Activated CD4-positive, alpha-beta memory T cell treated with anti-CD3 and anti-CD28 coated beads, Interleukin-2, amount 10 ng/mL, durations not matched to agents 7 days and 5 days (primary cell): ENCODE results near the gene C2. TPM values are rescaled to one million over a fixed set of nuclear protein-coding genes. Genes with fewer than 3 reads are reported as not detected.

Experiments used
- CTCF ChIA-PET: fragments of 350-600 bp; sonication (Branson Sonifier 250); formaldehyde crosslinking; loops from one replicate; lab custom pipeline; 2021; ENCODE audit warnings: antibody characterized with exemption, inconsistent platforms; lab: Charles Lee
- POLR2A ChIA-PET: fragments of 350-600 bp; sonication (Branson Sonifier 250); formaldehyde crosslinking; loops from one replicate; lab custom pipeline; 2021; ENCODE audit warnings: antibody characterized with exemption; lab: Charles Lee
- DNase-seq: peaks from one replicate; pipeline ENCODE4 v3.0.0-alpha.2; 2020
- H3K27ac Mint-ChIP-seq: one replicate; pipeline ENCODE4 v1.8.0; 2021; ENCODE audit warnings: mild to moderate bottlenecking, mixed read lengths
- H3K27me3 Mint-ChIP-seq: one replicate; pipeline ENCODE4 v1.8.0; 2021; ENCODE audit warnings: mixed read lengths
- H3K36me3 Mint-ChIP-seq: one replicate; pipeline ENCODE4 v1.8.0; 2021; ENCODE audit warnings: low read depth, mixed read lengths
- H3K4me1 Mint-ChIP-seq: one replicate; pipeline ENCODE4 v1.8.0; 2021; ENCODE audit warnings: mixed read lengths
- H3K4me3 Mint-ChIP-seq: one replicate; pipeline ENCODE4 v1.8.0; 2021; ENCODE audit warnings: mild to moderate bottlenecking, mixed read lengths
- H3K9me3 Mint-ChIP-seq: one replicate; pipeline ENCODE4 v1.8.0; 2021; ENCODE audit warnings: mixed read lengths
- total RNA-seq, 2 experiments: library from RNA; stranded (reverse); gene quantifications; one replicate each; pipeline ENCODE4 v1.2.3, GENCODE V29; 2021

The C2 gene
- total RNA-seq, 2 experiments from 2014 or later = 0.45 to 1.0 TPM

- Mint-ChIP-seq H3K4me3 (no peak overlapping the region), H3K36me3 (peaks cover 50% of the 10 kb centered on the region), H3K27me3 (no peaks in the 10 kb centered on the region), H3K9me3 (no peaks in the 10 kb centered on the region), H3K4me1 (peaks cover 22% of the 10 kb centered on the region), H3K27ac (no peak overlapping the region)
- ChIA-PET CTCF (no interaction called here), POLR2A (no interaction called here)
- no peak for DNase-seq
These were observed 27.0 kb downstream of the C2 start for GRCh38 chr6:31954511-31954910.

DNA sequence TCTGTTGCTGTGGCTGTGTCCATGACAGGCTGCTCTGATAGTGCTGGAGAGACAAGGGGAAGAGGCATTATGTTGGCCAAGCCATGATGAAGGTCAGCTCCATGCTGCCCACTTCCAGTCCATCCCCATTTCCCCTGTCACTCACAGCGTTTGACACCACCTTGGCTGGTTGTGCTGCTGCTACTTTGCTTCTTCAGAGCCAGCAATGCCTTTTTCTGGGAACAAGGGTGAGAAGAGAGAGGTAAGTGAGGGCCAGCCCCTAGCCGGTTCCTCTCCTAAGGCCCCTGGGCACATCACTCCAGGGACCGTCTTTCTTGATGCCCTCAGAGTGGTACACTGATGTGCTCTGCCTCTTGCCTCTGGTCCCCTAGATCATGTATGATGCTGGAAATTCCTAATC, 29.3 kb downstream of the C2 start:
- CTCF ChIA-PET = no interaction called here
- Mint-ChIP-seq H3K9me3 (no peaks in the 10 kb centered on the region), H3K4me3 (peak overlapping the region; percentile 91), H3K4me1 (peaks cover 41% of the 10 kb centered on the region), H3K36me3 (peaks cover 59% of the 10 kb centered on the region), H3K27ac (no peak overlapping the region), H3K27me3 (no peaks in the 10 kb centered on the region)
- no peak for DNase-seq
- POLR2A ChIA-PET = interaction anchor here (8.4 kb wide), 1 partner anchor 15 kb away, joined by 162 read pairs; the partner anchor contains the start of gene DXO

- peak overlapping the region; percentile 96 for H3K27ac Mint-ChIP-seq
- no peak for DNase-seq
- ChIA-PET CTCF (interaction anchor here (1.5 to 2.2 kb wide), 2 partner anchors 13 to 234 kb away, joined by 4 to 13 read pairs; partner anchors contain the start of genes DXO and GPSM3), POLR2A (interaction anchor here (1.1 to 8.4 kb wide), 8 partner anchors 10 to 1013 kb away, joined by 3 to 162 read pairs (median 5); partner anchors contain the start of genes BAG6, DXO and EHMT2)
- peaks cover 65% of the 10 kb centered on the region for H3K36me3 Mint-ChIP-seq
- H3K4me3 Mint-ChIP-seq = peak overlapping the region; percentile 91
- H3K4me1 Mint-ChIP-seq = peaks cover 45% of the 10 kb centered on the region
- no peaks in the 10 kb centered on the region for H3K27me3 Mint-ChIP-seq
- H3K9me3 Mint-ChIP-seq = no peaks in the 10 kb centered on the region
These were observed 30.9 kb downstream of the C2 start for GRCh38 chr6:31958412-31958740.

- peak within 1 kb of the TSS; percentile 91 for H3K4me3 Mint-ChIP-seq
- peaks cover 45% of the 10 kb centered on the region for H3K4me1 Mint-ChIP-seq
- H3K36me3 Mint-ChIP-seq = peaks cover 63% of the 10 kb centered on the region
- peak; percentile 99 for DNase-seq
- ChIA-PET CTCF (interaction anchor here (1.0 to 2.2 kb wide), 5 partner anchors 13 to 559 kb away, joined by 3 to 13 read pairs (median 4); partner anchors contain the start of genes DDX39B, DXO, EHMT2 and GPSM3), POLR2A (interaction anchor here (0.7 to 8.4 kb wide), 13 partner anchors 10 to 1312 kb away, joined by 3 to 162 read pairs (median 3); partner anchors contain the start of genes ATF6B, BAG6, CFB and DXO)
- H3K27me3 Mint-ChIP-seq = no peaks in the 10 kb centered on the region
- H3K9me3 Mint-ChIP-seq = no peaks in the 10 kb centered on the region
- H3K27ac Mint-ChIP-seq = peak within 1 kb of the TSS; percentile 96
These were observed 31.5 kb downstream of the C2 start, which contains the start of the genes NELFE and SKIC2 for GRCh38 chr6:31958741-31959739. NELFE (minus strand) TSS chr6:31958971; CDS start chr6:31958446, 525 bp downstream. SKIC2 (plus strand) TSS chr6:31959175; CDS start chr6:31959193, 18 bp downstream.

DNA sequence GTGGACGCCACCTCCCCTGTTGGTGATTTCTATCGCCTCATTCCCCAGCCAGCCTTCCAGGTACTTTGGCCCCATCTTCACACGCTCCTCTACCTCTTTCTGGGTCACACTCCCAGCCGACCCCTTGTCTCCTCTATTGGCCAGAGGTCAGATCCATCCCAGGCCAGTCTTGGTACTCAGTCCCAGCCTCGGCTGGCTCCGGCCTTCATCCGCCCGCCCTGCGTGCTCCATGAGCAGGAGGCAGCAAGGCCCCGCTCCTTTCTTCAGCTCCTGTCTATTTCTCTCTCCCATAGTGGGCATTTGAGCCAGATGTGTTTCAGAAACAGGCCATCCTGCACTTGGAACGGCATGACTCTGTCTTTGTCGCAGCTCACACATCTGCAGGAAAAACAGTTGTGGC, 34.1 kb downstream of the C2 start:
- POLR2A ChIA-PET = interaction anchor here (0.8 to 8.4 kb wide), 2 partner anchors 10 to 18 kb away, joined by 3 to 162 read pairs; partner anchors contain the start of gene DXO
- no peak overlapping the region for H3K27ac Mint-ChIP-seq
- H3K4me3 Mint-ChIP-seq = no peak overlapping the region
- peaks cover 69% of the 10 kb centered on the region for H3K36me3 Mint-ChIP-seq
- CTCF ChIA-PET = no interaction called here
- no peak for DNase-seq
- H3K27me3 Mint-ChIP-seq = no peaks in the 10 kb centered on the region
- H3K9me3 Mint-ChIP-seq = no peaks in the 10 kb centered on the region
- H3K4me1 Mint-ChIP-seq = peaks cover 45% of the 10 kb centered on the region

DNA sequence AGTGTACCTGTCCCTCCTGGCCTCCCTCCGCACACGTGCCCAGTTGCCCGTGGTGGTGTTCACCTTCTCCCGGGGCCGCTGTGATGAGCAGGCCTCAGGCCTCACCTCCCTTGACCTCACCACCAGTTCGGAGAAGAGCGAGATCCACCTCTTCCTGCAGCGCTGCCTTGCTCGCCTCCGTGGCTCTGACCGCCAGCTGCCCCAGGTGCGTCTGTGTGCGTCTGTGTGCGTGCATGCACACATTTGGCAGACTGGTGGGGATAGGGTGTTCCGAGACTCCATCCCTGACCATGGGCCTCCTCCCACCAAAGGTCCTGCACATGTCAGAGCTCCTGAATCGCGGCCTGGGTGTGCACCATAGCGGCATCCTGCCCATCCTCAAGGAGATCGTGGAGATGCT, 36.4 kb downstream of the C2 start:
- DNase-seq = no peak
- no peak overlapping the region for H3K4me3 Mint-ChIP-seq
- H3K9me3 Mint-ChIP-seq = no peaks in the 10 kb centered on the region
- peaks cover 73% of the 10 kb centered on the region for H3K36me3 Mint-ChIP-seq
- H3K4me1 Mint-ChIP-seq = peaks cover 29% of the 10 kb centered on the region
- H3K27ac Mint-ChIP-seq = no peak overlapping the region
- ChIA-PET POLR2A (interaction anchor here (8.4 kb wide), 1 partner anchor 8 kb away, joined by 162 read pairs; the partner anchor contains the start of gene DXO), CTCF (interaction anchor here (1.2 kb wide), 1 partner anchor 74 kb away, joined by 3 read pairs; no protein-coding TSS in a partner anchor)
- no peaks in the 10 kb centered on the region for H3K27me3 Mint-ChIP-seq

DNA sequence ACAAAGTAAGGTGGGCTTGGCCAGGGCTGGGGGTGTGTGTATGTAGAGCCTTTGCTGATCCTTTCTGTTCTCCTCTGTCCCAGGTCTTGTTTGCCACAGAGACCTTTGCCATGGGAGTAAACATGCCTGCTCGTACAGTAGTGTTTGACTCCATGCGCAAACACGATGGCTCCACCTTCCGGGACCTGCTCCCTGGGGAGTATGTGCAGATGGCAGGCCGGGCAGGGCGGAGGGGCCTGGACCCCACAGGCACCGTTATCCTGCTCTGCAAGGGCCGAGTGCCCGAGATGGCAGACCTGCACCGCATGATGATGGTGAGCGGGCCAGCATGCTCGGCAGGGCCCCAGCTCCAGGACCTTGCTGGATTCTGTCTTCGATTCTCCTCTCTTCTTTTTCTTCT, 38.2 kb downstream of the C2 start:
- POLR2A ChIA-PET = no interaction called here
- no peak for DNase-seq

GRCh38 chr6:31966506-31966905, 39.0 kb downstream of the C2 start:
- ChIA-PET CTCF (no interaction called here), POLR2A (no interaction called here)
- H3K4me1 Mint-ChIP-seq = peaks cover 29% of the 10 kb centered on the region
- peaks cover 74% of the 10 kb centered on the region for H3K36me3 Mint-ChIP-seq
- no peaks in the 10 kb centered on the region for H3K9me3 Mint-ChIP-seq
- no peak overlapping the region for H3K4me3 Mint-ChIP-seq
- no peak for DNase-seq
- no peak overlapping the region for H3K27ac Mint-ChIP-seq
- H3K27me3 Mint-ChIP-seq = no peaks in the 10 kb centered on the region

More for the DNA sequence above, 38.2 kb downstream of the C2 start:
- Mint-ChIP-seq H3K4me1 (peaks cover 26% of the 10 kb centered on the region), H3K4me3 (no peak overlapping the region), H3K27me3 (no peaks in the 10 kb centered on the region), H3K36me3 (peaks cover 81% of the 10 kb centered on the region), H3K27ac (no peak overlapping the region), H3K9me3 (no peaks in the 10 kb centered on the region)
- CTCF ChIA-PET = interaction anchor here (1.4 kb wide), 1 partner anchor 13 kb away, joined by 3 read pairs; no protein-coding TSS in a partner anchor

DNA sequence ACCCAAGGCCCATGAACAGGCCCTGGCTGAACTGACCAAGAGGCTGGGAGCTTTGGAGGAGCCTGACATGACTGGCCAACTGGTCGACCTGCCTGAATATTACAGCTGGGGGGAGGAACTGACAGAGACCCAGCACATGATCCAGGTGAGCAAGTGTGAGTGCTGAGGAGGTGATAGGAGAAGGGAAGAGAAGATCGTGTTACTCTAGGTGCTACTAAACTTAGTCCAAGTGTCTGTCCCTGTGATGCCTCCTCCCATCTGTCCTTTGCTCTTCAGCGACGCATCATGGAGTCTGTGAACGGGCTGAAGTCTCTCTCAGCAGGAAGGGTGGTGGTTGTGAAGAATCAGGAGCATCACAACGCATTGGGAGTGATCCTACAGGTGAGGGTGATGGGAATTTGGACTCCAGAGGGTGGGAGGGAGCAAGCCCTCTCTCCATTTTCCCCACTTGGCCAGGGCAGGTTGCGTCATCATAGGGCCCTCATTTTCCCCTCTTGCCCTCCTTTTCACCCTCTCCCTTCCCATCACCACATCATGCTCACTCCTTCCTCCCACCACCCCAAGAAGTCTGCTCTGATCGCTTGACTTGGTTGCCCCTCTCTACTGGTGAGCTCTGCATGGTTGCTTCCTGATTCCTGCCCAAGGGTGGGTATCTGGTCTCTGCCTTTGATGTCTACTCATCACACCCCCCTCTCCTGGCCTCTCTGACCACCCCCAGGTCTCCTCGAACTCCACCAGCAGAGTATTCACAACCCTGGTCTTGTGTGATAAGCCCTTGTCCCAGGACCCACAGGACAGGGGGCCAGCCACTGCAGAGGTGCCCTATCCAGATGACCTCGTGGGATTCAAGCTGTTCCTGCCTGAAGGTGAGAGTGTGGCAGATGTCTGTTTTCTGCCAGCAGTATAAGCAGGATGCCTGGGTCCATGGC, 39.7 kb downstream of the C2 start:
- Mint-ChIP-seq H3K4me1 (peaks cover 26% of the 10 kb centered on the region), H3K9me3 (no peaks in the 10 kb centered on the region)
- CTCF ChIA-PET = no interaction called here

GRCh38 chr6:31967926-31968320, 40.4 kb downstream of the C2 start:
- DNase-seq = no peak
- no peak overlapping the region for H3K27ac Mint-ChIP-seq
- ChIA-PET CTCF (no interaction called here), POLR2A (interaction anchor here (8.3 kb wide), 1 partner anchor 8 kb away, joined by 162 read pairs; the partner anchor contains the start of genes NELFE and SKIC2)
- H3K36me3 Mint-ChIP-seq = peaks cover 63% of the 10 kb centered on the region
- no peaks in the 10 kb centered on the region for H3K9me3 Mint-ChIP-seq
- H3K27me3 Mint-ChIP-seq = no peaks in the 10 kb centered on the region
- H3K4me3 Mint-ChIP-seq = no peak overlapping the region
- H3K4me1 Mint-ChIP-seq = peaks cover 32% of the 10 kb centered on the region

More for the DNA sequence above, 39.7 kb downstream of the C2 start:
- POLR2A ChIA-PET = no interaction called here
- Mint-ChIP-seq H3K27me3 (no peaks in the 10 kb centered on the region), H3K27ac (no peak overlapping the region), H3K36me3 (peaks cover 69% of the 10 kb centered on the region), H3K4me3 (no peak overlapping the region)
- no peak for DNase-seq

GRCh38 chr6:31968326-31968725, 40.8 kb downstream of the C2 start:
- H3K27me3 Mint-ChIP-seq = no peaks in the 10 kb centered on the region
- peaks cover 36% of the 10 kb centered on the region for H3K4me1 Mint-ChIP-seq
- CTCF ChIA-PET = no interaction called here
- H3K4me3 Mint-ChIP-seq = no peak overlapping the region
- DNase-seq = no peak
- peaks cover 63% of the 10 kb centered on the region for H3K36me3 Mint-ChIP-seq
- POLR2A ChIA-PET = interaction anchor here (8.3 kb wide), 1 partner anchor 8 kb away, joined by 162 read pairs; the partner anchor contains the start of genes NELFE and SKIC2
- no peaks in the 10 kb centered on the region for H3K9me3 Mint-ChIP-seq
- no peak overlapping the region for H3K27ac Mint-ChIP-seq
